GM19035 (cell line): ENCODE data around the gene HTR3C.
"Not testable (repeated sequence)": the region's sequence is repeated elsewhere in the genome, so short reads cannot be mapped to it uniquely, and the experiment has no call there.

Experiments
- ATAC-seq: cut with Tn5 transposase; IDR thresholded peaks from one replicate; pipeline ENCODE4 v1.9.1; 2021; ENCODE audit not compliant: unreplicated experiment

The HTR3C gene

GRCh38 chr3:184030536-184030935 lies 22.3 kb upstream of the HTR3C start:
- ATAC-seq: no peak

- ATAC-seq: no peak
These were observed 21.6 kb upstream of the HTR3C start, which contains the start of gene HTR3D for GRCh38 chr3:184031187-184031792. Gene HTR3D, plus strand, starts transcription at chr3:184031742. Its CDS starts 0 bp downstream, at chr3:184031742.

- no peak for ATAC-seq
These were observed 15.0 kb upstream of the HTR3C start for GRCh38 chr3:184037816-184038215.

DNA sequence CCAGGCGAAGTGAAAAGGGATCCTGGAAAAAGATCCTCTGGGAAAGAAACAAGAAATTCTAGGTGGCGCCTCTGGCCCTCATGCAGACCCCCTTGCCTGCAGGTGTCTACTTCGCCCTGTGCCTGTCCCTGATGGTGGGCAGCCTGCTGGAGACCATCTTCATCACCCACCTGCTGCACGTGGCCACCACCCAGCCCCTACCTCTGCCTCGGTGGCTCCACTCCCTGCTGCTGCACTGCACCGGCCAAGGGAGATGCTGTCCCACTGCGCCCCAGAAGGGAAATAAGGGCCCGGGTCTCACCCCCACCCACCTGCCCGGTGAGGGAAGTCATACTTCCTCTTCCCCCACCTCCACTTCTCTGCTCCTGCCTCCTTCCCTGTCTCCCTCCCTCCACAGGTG lies 14.5 kb upstream of the HTR3C start:
- not testable (repeated sequence) for ATAC-seq

DNA sequence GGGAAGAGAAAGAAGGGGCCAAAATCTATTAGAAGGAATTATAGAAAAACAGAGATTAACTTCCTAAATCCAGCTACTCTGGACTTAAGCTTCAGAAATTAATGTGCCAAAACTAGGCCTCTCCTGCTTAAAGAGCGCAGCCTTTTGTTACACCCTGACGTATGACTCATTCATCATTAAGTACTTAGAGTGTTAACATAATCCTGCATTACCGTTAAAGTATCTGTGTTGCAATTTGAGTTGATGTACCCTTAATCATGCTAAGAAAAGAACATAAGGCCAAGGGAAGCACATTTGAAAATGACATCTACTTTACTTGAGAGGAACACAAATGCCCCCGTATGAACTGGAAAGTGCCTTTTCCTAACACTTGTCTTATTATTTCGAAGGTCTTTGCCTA lies 13.4 kb upstream of the HTR3C start:
- no peak for ATAC-seq

- ATAC-seq: no peak
These were observed 12.8 kb upstream of the HTR3C start for GRCh38 chr3:184040010-184040409.

- no peak for ATAC-seq
These were observed 10.2 kb upstream of the HTR3C start for GRCh38 chr3:184042617-184043016.

GRCh38 chr3:184045995-184046394 lies 6.9 kb upstream of the HTR3C start:
- ATAC-seq: no peak

DNA sequence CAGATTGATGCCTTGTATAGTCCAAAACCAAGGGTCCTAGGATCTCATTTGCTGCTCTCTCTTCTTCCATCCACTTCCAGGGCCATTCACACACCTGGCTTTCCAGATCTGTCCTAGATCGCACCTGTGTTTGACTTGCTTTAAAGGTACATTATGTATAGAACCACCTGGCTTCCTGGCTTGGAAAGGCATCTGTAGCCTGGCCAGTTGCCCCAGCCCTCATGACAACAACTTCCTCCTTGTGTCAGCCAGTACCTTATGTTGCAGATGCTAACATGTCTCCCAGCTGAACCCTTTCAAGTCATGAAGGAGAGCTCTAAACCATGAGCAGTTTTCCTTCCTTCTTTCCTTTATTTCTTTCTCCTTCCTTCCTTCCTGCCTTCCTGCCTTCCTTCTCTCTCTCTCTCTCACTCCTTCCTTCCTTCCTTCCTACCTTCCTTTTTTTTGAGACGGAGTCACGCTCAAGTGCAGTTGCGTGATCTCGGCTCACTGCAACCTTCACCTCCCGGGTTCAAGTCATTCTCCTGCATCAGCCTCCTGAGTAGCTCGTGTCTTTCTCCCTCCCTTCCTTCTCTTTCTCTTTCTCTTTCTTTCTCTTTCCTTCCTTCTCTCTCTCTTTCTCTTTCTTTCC lies 2.5 kb upstream of the HTR3C start:
- ATAC-seq: no peak

DNA sequence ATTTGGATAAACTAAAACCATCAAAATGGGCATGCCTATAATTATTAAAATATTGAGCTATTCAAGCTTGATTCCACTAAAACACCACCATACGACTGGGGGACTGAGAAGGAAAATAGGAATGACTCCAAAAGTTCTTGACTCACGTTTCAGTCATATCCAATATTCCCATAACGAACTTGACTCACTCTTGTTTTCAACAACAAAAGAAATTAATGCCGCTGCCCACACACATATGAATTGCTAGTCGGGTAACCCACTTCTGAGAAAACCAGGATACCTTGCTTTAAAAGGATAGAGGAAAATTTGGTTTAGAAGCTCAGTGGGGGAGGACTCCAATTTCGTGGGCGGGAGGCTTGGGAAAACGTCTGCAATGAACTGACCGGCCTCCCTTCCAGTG lies 5.2 kb downstream of the HTR3C start:
- ATAC-seq: no peak

GRCh38 chr3:184059424-184059823 lies 6.6 kb downstream of the HTR3C start:
- ATAC-seq: no peak

GRCh38 chr3:184062637-184063036 lies 9.8 kb downstream of the HTR3C start:
- ATAC-seq: no peak

DNA sequence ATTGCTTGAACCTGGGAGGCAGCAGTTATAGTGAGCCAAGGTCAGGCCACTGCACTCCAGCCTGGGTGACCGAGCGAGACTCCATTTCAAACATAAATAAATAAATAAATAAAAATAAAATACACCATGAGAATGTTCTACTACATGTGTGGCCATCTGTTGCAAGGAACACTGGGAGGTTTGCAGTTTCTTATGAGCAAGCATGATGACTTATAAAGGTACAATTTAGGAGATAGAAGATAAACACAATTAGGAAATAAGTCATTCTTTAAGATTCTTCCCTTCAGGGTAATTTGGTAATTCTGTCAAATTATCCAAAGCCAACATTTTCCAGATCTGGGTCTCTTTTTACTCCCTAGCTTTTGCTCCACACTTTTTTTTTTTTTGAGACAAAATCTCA lies 13.4 kb downstream of the HTR3C start:
- ATAC-seq: no peak

GRCh38 chr3:184067573-184068055 lies 14.8 kb downstream of the HTR3C start:
- ATAC-seq: no peak

GRCh38 chr3:184068344-184068743 lies 15.5 kb downstream of the HTR3C start:
- ATAC-seq: no peak

DNA sequence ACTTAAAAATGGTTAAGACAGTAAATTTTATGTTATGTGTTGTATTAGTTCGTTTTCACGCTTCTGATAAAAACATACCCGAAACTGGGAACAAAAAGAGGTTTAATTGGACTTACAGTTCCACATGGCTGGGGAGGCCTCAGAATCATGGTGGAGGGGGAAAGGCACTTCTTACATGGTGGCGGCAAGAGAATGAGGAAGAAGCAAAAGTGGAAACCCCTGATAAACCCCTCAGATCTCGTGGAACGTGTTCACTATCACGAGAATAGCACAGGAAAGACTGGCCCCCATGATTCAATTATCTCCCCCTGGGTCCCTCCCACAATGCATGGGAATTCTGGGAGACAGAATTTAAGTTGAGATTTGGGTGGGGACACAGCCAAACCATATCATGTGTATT lies 18.3 kb downstream of the HTR3C start:
- ATAC-seq: not testable (repeated sequence)

- no peak for ATAC-seq
These were observed 20.8 kb downstream of the HTR3C start for GRCh38 chr3:184073621-184074020.

GRCh38 chr3:184075901-184076300 lies 23.1 kb downstream of the HTR3C start:
- ATAC-seq: no peak

DNA sequence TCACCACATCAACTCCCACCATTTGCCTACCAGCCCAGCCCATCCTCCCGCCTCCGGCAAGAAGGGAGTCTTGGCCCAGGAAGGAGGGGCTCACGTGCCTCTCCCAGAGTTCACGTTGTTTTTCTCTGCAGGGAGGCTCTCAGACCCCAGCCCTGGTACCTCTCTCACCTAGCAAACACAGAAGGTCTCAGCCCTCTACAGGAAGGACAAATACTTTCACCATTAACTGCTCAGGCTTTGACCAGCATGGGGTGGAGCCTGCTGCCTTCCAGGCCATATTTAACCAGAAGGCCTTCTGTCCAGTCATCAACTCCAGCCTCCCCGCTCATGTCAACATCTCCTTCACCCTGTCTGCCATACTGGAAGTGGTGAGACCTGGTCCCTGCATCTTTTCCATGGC lies 25.0 kb downstream of the HTR3C start:
- no peak for ATAC-seq

GRCh38 chr3:184078851-184079250 lies 26.0 kb downstream of the HTR3C start:
- ATAC-seq: no peak

DNA sequence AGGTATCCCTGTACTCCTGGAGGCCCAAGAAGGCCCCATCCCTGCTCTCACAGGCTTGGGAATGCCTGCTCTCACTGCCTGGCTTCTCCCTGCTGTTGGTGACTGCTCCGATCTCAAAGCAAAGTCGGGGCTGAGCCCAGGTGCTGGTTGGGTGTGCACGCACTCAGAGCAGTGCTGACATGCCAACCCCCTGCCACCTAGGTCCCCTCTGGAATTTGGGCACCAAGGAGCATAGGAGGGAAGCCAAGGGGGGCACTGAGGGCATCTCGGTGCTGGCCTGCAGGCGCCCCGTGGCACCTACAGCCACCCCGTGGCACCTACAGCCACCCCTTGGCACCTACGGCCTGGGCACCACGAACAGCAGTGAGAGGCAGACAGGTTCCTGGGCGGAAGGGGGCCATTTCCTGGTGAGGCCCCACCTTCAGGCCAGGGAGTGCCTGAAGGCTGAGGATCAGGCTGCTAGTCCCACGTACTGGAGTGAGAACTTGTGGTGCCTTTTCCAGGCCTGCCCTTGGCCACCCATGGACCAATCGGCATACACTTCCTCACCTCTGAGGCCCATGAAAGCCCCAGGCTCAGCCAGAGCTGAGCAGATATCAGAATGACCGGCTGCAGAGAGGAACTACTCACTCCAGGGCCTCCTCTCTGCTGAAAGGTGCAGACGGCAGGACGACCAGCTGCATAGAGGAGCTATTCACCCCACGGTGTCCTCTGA lies 28.4 kb downstream of the HTR3C start:
- no peak for ATAC-seq

DNA sequence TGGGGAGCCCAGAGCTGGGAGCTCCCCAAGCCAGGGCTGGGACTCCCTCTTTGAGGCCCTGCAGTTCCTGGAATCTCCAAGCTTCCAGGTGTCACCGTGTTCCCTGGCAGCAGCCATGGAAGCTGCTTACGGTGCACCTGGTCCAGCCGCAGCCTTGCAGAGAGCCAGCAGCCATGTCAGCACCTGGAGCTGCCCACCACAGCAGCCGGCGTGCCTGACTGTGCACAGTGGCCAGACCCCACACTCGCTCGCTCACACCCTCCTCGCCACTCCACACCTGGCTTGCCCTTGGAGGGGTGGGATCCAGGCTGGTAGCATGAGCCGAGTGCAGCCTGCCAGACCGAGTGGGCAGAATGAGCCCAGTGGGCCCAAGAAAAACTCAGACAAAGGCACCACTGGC lies 29.2 kb downstream of the HTR3C start:
- ATAC-seq: no peak
